Activated T-helper 1 cell treated with anti-CD3 and anti-CD28 coated beads, Interleukin-2, amount 50 U/mL, for 16 hours (primary cell): ENCODE results near the gene RNASE8.

Source experiments
- DNase-seq, 2 donors: peaks; one replicate each; pipeline ENCODE4 v3.0.0-alpha.2; 2020; ENCODE audit warnings: low read depth in 1 of 2, low spot score in 1 of 2

Gene RNASE8

DNA sequence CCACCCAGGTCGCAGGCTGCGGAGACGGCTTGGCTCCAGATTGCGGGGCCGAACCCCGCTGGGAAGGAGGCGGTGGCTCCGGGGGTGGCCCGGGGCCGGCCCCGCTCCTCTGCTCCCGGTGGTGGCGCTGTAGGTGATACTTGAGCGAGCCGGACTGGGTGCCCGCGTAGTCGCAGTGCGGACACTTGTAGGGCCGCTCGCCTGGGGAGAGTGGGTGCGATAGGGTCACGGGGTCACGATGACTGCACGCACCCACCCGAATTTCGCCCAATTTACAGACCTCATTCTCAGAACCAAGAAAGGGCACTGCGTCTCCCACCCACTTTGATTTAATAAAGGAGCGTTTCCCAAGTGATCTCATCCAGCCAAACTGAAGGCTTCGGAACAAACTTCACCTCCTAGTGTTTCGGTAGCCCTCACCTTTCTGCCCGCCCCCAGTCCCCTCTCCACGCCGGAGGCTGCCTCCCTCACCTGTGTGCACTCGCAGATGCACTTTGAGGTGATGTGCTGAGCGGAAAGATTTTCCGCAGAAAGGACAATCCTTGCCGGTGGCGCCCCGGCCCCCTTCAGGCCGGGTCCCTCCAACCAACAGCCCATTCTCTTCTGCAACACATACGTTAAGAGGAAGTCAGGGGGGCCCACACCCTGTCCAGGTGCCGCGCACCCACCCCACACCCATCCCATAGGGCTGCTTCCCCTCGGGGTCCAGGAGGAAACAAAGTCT, 33.5 kb downstream of the RNASE8 start:
- DNase-seq, result no peak

GRCh38 chr14:21091821-21092272, 34.2 kb downstream of the RNASE8 start:
- DNase-seq, result no peak

DNA sequence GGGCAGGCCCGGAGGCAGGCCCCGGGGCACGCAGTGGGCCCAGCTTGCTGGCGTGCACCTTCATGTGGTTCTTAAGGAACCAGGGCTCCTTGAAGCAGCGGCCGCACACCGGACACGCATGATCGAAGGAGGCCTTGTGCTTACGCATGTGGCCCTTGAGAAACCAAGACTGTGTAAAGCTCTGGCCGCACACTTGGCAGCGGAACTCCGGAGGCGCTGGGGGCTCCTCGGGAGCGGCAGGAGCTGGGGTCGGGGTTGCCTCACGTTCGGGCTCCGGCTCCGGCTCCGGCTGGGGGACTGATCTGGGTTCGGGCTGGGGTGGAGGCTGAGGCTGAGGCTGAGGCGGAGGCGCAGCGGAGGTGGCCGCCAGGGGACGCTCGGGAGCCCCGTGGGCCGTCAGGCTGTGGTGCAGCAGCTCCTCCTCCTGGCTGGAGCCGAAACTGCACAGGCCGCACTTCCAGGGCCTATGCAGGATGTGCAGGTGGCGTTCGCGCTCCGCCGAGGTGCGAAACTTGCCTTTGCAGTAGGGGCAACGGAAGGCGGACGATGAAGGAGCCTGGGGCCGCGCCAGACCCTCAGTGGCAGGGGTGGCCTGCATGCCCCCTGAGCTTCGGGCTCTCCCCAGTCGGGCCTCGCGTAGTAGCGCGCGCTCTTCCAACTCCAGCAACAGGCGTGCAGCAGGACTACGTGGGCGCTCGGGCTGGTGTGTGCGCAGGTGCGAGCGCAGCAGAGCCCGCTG, 34.8 kb downstream of the RNASE8 start:
- peak; percentile 85 to 91 for DNase-seq

DNA sequence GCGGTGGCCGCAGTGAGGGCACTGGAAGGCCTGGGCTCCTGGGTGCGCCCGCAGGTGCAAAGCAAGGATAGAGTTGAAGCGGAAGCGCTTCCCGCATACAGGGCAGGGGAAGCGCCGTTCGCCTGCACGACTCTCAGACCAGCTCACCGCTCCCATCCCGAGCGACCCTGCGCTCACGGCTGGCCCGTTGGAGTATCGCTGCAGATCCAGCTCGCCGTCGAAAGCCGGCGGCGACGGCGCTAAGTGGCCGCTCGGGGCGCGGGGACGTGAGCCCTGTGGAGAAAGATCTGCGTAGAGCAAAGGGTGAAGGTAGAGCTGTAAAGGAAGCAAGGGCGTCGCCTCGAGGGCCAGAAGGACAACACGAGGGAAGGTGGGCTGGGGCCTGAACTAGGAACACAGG, 35.4 kb downstream of the RNASE8 start:
- no peak for DNase-seq

GRCh38 chr14:21093769-21094681, 36.4 kb downstream of the RNASE8 start:
- no peak for DNase-seq

GRCh38 chr14:21095430-21096205, 38.0 kb downstream of the RNASE8 start:
- DNase-seq, result no peak

- DNase-seq, result no peak
Measured at GRCh38 chr14:21096438-21096837, 38.8 kb downstream of the RNASE8 start.

GRCh38 chr14:21096978-21097635, 39.5 kb downstream of the RNASE8 start:
- DNase-seq, result no peak

GRCh38 chr14:21097636-21098075, 40.0 kb downstream of the RNASE8 start:
- no peak for DNase-seq

DNA sequence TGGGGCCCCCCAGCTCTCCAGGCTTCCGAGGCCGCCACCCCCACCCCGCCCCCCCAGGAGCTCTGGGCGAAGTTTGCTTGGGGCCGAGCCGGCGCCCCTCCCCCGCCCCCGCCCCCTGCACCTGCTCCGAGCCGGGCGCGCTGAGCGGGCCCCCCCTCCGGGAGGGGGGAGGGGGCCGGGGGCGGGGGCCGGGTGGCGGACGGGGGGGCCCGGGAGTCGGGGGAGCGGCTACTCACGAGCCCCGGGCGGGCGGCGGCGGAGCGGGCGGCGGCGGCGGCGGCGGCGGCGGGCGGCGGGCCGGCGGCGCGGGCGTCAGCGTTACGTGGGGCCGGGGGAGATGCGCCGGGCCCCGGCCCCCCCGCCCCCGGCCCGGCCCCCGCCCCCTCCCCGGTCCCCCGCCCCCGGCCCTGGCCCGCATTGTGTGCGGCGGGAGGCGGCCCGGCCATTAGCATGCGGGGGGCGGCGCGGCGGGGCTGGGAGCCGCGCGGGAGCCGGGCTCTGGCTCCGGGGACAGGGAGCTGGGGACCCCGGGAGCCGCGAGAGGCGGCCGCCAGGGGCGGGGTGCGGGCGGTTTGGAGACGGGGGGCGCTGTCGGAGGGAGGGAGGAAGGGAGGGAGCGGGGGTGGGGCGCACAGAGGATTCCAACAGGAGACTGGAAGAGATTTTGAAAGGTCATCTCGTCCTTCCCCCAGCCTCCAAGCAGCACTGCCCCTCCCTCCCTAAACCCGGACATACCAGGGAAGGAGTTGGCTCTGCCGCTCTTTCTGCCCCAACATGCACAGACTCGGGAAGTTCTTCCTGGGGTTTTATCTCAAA, 40.7 kb downstream of the RNASE8 start, which contains the start of gene ZNF219:
Gene ZNF219, minus strand, starts transcription at position 580 of the 816 bp plus-strand sequence. CDS start 5,064 bp downstream, outside the sequence.
- peak in 1 of 2 donors; percentile 33 for DNase-seq

GRCh38 chr14:21098892-21099595, 41.4 kb downstream of the RNASE8 start:
- no peak for DNase-seq

DNA sequence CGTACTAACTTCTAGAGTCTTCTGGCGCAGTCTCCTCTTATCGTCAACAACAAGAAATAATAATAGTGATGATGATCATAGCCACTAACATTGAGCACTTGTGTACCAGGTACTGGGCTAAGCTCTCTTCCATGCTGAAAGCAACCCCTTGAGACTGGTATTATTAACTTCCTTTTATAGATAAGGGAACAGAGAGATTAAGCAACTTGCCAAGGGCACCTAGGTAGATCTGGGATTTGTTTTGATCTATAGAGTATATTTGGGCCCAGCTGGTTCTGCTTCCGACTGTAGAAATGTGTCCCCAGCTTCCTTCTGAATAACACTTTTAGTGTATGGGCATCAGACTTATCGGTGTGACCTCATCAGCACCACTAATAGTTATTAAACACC, 42.0 kb downstream of the RNASE8 start:
- no peak for DNase-seq

DNA sequence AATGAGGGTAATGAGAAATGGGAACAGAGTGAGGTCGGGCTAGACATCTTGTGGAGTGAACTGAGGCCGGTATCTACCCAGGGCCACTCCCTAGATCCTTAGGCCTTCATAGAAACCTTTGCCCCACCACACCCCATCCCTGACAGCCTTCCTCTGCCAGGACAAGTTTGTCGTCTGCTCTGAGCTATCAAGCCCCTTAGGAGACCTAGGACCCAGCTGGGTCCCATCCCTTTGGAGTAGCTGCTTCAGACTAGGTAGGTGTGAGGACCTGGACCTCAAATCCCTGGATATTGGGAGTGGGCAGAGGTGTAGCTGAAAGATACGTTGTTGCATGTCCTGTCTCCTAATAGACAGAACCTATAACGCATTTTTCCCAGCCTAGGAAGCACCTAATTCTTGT, 43.3 kb downstream of the RNASE8 start, which contains the start of gene TMEM253:
Gene TMEM253, plus strand, starts transcription at position 136 of the 400 bp plus-strand sequence. CDS start 278 bp downstream, outside the sequence.
- DNase-seq, result no peak

DNA sequence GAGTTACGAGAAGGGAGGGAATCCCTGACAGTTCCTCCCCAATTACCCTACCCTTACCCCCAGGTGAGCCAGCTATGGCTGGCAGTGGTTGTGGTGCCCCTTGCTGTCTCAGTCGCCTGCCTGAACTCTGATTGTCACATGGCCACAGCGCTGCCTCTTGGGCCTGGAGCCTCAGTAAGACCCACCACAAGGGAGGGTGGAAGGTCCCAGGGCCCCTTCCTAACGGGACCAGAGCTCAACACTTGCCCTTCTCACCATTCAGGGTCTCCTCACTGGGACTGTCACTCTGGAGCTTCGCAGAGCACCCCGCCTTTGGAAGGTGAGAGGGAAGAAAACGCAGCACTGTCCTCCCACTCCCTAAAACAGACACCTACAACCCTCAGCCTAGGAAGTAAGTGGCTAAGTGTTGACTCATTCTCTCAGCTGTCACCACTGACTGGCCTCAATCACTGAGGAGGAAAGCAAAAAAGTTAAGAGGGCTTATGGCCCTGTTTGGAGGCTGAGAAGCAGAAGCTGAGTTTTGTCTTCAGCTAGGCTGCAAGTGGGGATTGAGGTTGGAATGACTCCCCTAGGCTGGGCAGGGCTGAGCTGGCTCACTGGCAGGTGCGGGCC, 44.3 kb downstream of the RNASE8 start:
- no peak for DNase-seq

DNA sequence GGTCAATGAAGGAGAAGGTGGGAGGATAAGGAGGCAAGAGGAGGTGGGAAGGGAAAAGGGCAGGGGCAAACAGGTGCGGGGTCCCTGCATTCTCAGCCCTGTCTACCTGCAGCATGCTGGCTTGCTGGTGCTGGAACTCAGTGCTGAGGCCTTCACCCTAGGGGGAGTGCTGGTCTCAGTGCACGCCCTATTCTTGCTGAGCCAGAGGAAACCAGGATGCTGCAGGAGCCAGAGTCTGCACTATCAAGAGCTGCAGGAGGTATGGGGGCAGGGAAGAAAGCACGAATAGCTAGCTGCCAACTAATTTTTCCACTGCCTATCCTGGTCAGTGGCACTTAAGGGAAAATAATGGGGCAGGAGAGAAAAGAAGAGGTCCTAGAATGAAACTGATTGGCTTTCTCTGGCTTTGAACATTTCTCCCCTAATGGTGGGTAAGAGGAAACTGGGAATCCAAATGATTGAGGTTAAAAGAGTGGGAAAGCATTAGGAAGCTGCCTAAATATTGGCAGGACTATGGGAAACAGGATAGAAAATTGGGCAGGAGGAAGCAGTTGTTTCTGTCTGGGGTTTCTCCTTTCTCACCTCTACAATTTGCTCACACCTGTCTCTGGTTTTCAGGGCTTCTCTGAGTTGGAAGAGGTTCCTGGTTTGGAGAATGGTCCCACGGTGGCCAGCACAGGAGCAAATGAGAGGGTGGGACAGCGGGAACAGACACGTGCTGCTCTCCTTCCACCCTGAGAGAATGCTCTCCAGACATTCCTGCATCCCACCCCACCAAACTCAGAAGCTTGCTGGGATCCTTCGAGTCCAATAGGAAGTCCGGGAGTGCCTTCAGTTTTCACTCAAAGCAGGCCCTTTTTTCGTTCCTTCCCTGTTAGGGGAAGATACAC, 45.1 kb downstream of the RNASE8 start:
- no peak for DNase-seq

GRCh38 chr14:21103411-21103709, 45.7 kb downstream of the RNASE8 start:
- DNase-seq, result no peak
